Measurements from ENCODE around the gene PLXNB3. TPM values are rescaled to one million over a fixed set of nuclear protein-coding genes. Genes with fewer than 3 reads are reported as not detected.
"Not testable (repeated sequence)": the region's sequence is repeated elsewhere in the genome, so short reads cannot be mapped to it uniquely, and the experiment has no call there.

Gene PLXNB3
- 1.5 TPM for polyA plus RNA-seq (ENCODE audit: insufficient read length)
- long read RNA-seq, donor 1: 0 reads
- long read RNA-seq, donor 2: 0 reads
- long read RNA-seq, donor 3: 0 reads
- long read RNA-seq, donor 4: 0 reads
- long read RNA-seq, donor 5: 0 reads
- long read RNA-seq, donor 6: 0 reads
- long read RNA-seq, donor 7: 0 reads
- long read RNA-seq, donor 8: 0 reads

DNA sequence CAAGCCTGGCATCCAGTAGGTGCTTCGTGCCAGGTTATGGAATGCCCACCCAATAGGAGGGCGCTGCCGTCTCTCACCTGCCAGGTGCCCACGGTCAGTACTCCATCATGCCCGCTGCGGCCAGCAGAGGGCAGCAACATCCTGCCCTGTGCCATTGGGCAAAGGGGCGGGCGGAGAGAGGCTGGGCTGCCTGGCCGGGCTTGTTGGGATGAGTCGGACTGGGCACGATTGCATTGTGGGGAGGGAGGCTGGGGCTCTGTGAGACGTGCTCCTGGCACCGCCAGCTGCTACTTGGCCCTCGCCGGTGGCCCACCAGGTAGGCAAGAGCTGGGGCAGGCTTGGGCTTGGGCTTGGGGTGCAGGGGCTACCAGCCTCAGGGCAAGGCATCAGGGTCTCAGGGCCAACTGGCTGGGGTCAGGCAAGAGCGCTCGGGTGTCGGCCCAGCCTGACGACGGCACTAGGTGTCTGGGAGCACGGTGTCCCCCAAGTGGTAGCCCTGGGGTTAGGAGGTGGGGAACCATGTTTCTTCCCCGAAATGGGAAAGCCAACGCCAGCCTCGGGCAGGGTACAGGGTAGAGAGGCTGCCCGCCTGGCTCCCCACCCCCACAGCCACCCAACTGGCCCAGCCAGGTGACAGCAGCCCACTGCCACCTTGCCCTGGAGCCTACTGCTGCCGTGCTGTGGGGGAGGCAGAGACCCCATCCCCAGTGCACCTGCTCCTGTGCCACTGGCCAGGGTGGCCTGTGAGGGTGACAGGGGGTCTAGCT, at the start of gene PLXNB3:
TSS of gene PLXNB3 (plus strand) at position 261 of the 767 bp plus-strand sequence. CDS start 1,287 bp downstream, outside the sequence.
- peak; percentile 58 for DNase-seq

GRCh38 chrX:153714256-153714655, 49.8 kb upstream of the PLXNB3 start:
- DNase-seq: no peak

DNA sequence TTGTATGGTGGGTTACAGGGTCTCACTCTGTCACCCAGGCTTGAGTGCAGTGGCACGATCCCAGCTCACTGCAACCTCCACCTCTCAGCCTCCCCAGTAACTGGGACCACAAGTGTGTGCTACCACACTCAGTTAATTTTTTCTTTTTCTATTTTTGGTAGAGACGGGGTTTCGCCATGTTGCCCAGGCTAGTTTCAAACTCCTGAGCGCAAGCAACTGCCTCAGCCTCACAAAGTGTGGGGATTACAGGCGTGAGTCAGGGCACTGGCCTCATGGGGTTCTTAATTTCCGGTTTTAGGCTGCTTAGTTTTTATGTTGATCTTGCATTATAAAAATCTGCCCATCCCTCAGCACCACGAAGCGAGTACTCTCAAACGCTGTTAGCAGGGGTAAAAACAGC, 46.6 kb upstream of the PLXNB3 start:
- no peak for DNase-seq

DNA sequence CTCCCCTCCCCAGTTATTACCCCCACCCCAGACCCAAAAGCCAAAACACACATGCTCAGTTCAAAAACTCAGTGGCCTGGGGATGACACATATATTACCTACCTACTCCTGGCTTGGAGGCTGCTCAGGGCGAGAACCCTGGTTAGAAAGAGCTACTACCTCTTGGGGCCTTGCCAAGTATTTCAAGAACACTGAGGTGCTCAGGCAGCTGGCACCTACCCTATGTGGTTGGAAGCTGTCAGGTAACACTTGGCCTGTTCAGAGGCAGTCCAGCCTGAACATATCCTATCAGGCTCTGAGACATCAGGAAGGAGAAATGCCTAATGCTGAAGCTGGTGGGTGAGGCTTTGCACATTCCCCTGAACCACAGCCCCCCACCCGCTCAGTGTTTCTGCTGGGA, 44.8 kb upstream of the PLXNB3 start:
- no peak for DNase-seq

GRCh38 chrX:153719701-153720100, 44.3 kb upstream of the PLXNB3 start:
- no peak for DNase-seq

DNA sequence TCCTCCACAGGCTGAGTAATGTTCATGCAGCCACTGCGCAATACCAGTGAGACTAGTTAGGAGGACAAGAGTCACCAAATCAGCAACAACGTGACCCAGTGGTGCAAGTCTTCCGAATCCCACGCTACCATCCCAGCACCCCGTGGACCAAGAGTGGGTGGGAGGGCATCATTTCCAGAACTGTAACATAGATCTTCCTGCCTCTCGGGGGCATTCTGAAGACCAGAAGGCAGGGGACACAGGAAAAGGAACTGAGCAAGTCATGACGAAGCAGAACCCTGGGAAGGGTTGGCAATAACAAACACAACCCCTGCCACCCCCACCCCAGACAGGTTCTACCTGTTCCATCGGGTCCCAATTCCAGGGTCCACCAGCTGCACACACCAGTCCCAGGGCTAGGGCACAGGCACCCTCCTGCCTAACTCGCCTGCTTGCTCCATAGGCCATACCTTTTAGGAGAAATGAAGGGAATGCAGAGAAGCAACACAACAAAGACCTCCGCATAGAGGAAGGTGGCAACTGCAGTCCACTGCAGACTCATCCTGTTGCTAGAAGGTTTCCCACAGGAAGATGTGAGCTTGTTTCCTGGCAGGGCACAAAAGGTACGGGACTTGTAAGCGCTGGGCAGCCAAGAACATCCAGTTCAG, 41.2 kb upstream of the PLXNB3 start:
- no peak for DNase-seq

DNA sequence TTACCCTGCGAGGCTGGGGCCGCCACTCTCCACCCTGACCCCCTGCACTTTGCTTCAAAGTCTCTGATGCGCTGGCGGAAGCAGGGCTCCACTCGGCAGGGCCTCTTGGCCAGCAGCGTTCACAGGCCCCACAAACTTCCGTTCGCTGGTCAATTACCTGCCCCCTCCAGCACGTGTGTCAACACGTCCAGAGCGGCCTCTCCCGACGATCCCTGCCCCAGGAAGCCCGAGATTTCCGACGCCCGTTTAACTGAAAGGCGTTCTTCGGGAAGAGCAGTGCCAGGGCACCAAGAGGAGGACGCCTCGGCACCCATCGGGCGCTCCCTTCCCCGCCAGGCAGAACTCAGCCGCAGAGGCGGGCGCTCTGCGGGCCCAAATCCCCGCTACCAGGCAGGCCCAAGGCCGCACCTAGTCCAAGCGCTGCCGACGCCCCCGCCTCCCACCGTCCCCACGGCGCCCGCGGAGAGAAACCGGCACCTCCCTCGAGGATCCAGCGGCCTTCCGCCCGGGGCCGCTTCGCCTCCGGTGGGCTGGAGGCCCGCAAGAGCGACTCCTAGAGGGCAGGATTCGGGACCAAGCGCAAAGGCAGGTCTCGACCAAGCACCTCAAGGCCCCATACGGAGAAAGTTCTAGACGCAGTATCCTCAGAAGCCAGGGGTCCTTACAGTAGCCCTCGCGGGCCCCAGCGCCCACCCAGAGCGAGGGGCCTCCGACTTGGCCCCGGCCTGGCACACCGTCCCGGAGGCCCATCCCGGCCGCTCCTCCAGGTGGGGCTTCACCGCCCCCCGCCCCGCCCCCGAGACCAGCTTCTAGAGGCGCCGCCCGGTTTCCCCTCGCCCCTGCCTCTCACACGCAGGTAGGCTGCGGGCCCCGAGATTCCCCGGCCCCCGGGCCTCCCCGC, 40.4 kb upstream of the PLXNB3 start:
- DNase-seq: no peak

DNA sequence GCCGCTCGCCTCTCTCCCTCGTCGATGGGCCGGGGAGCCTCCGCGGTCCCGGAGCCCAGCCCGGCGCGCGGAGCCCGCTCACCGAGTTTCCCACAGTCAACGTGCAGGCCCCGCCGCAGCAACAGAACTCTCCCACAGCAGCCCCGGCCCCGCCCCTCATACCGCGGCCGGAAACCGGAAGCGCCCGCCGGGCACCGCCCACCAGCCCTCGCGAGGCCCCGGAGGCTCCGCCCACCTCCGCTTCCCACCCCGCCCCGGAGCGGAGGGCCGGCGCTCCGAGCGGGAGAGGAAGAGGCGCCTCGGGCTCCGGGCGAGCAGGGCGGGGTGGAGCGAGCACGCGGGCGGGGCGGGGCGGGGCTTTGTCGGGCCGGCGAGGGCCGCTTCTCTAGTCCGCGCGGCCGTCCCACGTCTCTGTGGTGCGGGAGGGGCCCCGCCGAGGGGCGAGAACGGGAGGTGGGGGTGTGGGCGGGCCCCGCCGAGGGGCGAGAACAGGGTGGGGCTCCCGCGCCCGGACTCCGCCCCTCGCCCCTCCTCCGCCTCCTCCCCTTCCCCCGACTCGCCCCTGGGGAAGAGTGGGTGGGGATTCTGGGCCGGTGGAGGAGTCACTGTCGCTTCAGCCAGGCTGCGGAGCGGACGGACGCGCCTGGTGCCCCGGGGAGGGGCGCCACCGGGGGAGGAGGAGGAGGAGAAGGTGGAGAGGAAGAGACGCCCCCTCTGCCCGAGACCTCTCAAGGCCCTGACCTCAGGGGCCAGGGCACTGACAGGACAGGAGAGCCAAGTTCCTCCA, 39.6 kb upstream of the PLXNB3 start, which contains the start of the genes ABCD1 and BCAP31:
TSS of gene ABCD1 (plus strand) at position 605 of the 787 bp plus-strand sequence. CDS start 411 bp downstream, outside the sequence.
TSS of gene BCAP31 (minus strand) at position 136 of the 787 bp plus-strand sequence. CDS start 1,143 bp downstream, outside the sequence.
- peak; percentile 83 for DNase-seq

GRCh38 chrX:153725039-153725831, 38.8 kb upstream of the PLXNB3 start:
- no peak for DNase-seq

- DNase-seq: no peak
Measured at GRCh38 chrX:153725832-153726285, 38.2 kb upstream of the PLXNB3 start.

- DNase-seq: no peak
Measured at GRCh38 chrX:153726286-153727122, 37.5 kb upstream of the PLXNB3 start.

DNA sequence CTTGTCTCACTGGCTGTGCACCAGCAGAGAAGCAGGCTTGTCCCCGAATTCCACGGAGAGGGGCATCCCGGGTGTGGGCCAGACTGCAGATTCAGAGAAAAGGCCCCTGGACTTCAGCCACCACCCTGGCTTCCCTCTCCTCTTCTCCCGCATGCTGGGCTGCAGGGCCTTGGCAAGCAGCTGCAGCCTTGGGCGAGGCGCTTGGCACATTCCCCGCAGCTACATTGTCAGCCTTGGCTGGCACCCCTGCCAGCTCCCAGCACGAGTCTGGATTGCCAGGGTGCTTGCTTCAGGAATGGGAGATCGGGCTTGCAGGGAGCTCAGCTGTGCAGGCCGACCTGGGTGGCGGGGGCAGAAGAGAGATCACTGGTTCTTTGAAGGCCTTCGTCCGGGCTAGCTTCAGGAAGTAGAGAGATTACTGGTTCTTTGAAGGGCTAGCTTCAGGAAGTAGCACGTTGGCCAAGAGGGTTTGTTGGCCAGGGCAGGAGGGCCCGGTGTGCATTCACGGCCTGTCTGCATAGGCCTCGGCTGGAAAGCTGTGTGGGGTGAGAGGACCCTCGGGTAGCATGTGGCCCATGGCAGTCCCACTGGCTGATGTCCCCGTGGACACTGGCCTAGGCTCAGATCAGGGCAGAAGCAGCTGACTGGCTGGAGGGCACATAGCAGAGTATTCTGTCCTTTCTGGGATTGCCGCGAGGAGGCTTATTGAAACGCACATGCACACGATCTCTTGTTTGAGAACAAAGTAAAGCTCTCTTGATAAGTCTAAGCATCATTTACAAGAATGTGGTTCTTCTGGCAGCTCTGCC, 36.7 kb upstream of the PLXNB3 start:
- DNase-seq: no peak

GRCh38 chrX:153728095-153728494, 36.0 kb upstream of the PLXNB3 start:
- DNase-seq: no peak

- no peak for DNase-seq
Measured at GRCh38 chrX:153728951-153729631, 35.0 kb upstream of the PLXNB3 start.

DNA sequence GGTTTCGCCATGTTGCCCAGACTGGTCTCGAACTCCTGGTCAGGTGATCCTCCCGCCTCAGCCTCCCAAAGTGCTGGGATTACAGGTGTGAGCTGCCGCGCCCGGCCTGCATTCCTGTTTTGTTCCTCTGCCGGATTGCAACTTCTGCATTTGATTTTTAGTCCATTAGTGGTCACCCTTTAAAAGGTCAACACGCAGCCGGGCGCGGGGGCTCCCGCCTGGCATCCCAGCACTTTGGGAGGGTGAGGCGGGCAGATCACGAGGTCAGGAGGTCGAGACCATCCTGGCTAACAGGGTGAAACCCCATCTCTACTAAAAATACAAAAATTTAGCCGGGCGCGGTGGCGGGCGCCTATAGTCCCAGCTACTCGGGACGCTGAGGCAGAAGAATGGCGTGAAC, 33.9 kb upstream of the PLXNB3 start:
- not testable (repeated sequence) for DNase-seq

- no peak for DNase-seq
Measured at GRCh38 chrX:153731117-153731844, 32.8 kb upstream of the PLXNB3 start.

- no peak for DNase-seq
Measured at GRCh38 chrX:153731845-153732215, 32.2 kb upstream of the PLXNB3 start.

Measured in left kidney (tissue), 8 donors.